HEK293 (cell line): ENCODE results near the gene CHST1.

Experiments used
- CTCF ChIA-PET: fragments of 350-600 bp; formaldehyde crosslinking; extraction: SDS; loops from one replicate; lab custom pipeline; 2021; ENCODE audit warnings: antibody characterized with exemption; lab: Yijun Ruan, JAX
- POLR2A ChIA-PET: fragments of 300-600 bp; formaldehyde crosslinking; extraction: SDS; loops from one replicate; lab custom pipeline; 2020; ENCODE audit warnings: antibody characterized with exemption, inconsistent platforms; lab: Yijun Ruan, JAX
- H3K27ac ChIP-seq: fragments of 200-500 bp; sonication (Bioruptor generic); 2 replicates; pipeline ENCODE4 v1.5.1; 2014; ENCODE audit warnings: low read depth, low read length, control low read depth, inconsistent platforms; ENCODE audit errors: extremely low read depth
- H3K36me3 ChIP-seq, 2 experiments: fragments of 200-500 bp in 1 of 2; sonication (Bioruptor generic) in 1 of 2; 1 replicate in 1 of 2; 2 replicates in 1 of 2; pipeline ENCODE4 v1.5.1; 2014 to 2017; ENCODE audit warnings: inconsistent platforms in 2 of 2, low read length in 2 of 2; ENCODE audit not compliant: control insufficient read depth in 2 of 2, insufficient read depth in 1 of 2
- H3K4me1 ChIP-seq: fragments of 200-500 bp; sonication (Bioruptor generic); 2 replicates; pipeline ENCODE4 v1.5.1; 2014; ENCODE audit warnings: mild to moderate bottlenecking, low read length, inconsistent platforms; ENCODE audit not compliant: control insufficient read depth, insufficient read depth
- H3K4me3 ChIP-seq: 2 replicates; pipeline ENCODE4 v1.5.1; 2011; ENCODE audit warnings: low read depth, mild to moderate bottlenecking, control low read depth, low read length, moderate library complexity
- H3K9me3 ChIP-seq: fragments of 200-500 bp; sonication (Bioruptor generic); 2 replicates; pipeline ENCODE4 v1.5.1; 2014; ENCODE audit warnings: low read depth, low read length, inconsistent platforms; ENCODE audit not compliant: control insufficient read depth, insufficient read depth
- ATF2 ChIP-seq: fragments of 450-650 bp; formaldehyde crosslinking; IDR thresholded peaks from 2 replicates; pipeline ENCODE4 v1.5.1; 2016; ENCODE audit warnings: missing biosample characterization, missing genetic modification characterization, low read depth
- GLI4 ChIP-seq: fragments of 450-650 bp; formaldehyde crosslinking; IDR thresholded peaks from 2 replicates; pipeline ENCODE4 v1.5.1; 2016; ENCODE audit warnings: missing biosample characterization, missing genetic modification characterization
- KLF7 ChIP-seq: fragments of 450-650 bp; formaldehyde crosslinking; IDR thresholded peaks from 2 replicates; pipeline ENCODE4 v1.5.1; 2016; ENCODE audit warnings: missing biosample characterization, missing genetic modification characterization, borderline replicate concordance
- TCF7L2 ChIP-seq: IDR thresholded peaks from 2 replicates; pipeline ENCODE4 v1.6.1; 2011; ENCODE audit warnings: low read depth, mild to moderate bottlenecking, inconsistent platforms, low read length, moderate library complexity, borderline replicate concordance
- TRIM28 ChIP-seq: IDR thresholded peaks from 2 replicates; pipeline ENCODE4 v1.6.1; 2011; ENCODE audit warnings: low read length, control low read depth, borderline replicate concordance
- ZNF146 ChIP-seq: fragments of 450-650 bp; formaldehyde crosslinking; IDR thresholded peaks from 2 replicates; pipeline ENCODE4 v1.5.1; 2016; ENCODE audit warnings: missing biosample characterization, missing genetic modification characterization
- ZNF398 ChIP-seq: fragments of 450-650 bp; formaldehyde crosslinking; IDR thresholded peaks from 2 replicates; pipeline ENCODE4 v1.5.1; 2017; ENCODE audit warnings: missing biosample characterization, missing genetic modification characterization
- ZNF404 ChIP-seq: fragments of 450-650 bp; formaldehyde crosslinking; IDR thresholded peaks from 2 replicates; pipeline ENCODE4 v1.5.1; 2017; ENCODE audit warnings: missing biosample characterization, missing genetic modification characterization
- ZNF48 ChIP-seq: fragments of 450-650 bp; formaldehyde crosslinking; IDR thresholded peaks from 2 replicates; pipeline ENCODE4 v1.5.1; 2016; ENCODE audit warnings: missing biosample characterization, missing genetic modification characterization
- ZNF560 ChIP-seq: fragments of 450-650 bp; formaldehyde crosslinking; IDR thresholded peaks from 2 replicates; pipeline ENCODE4 v1.5.1; 2017; ENCODE audit warnings: missing biosample characterization, missing genetic modification characterization, borderline replicate concordance
- ZNF654 ChIP-seq: fragments of 450-650 bp; formaldehyde crosslinking; IDR thresholded peaks from 2 replicates; pipeline ENCODE4 v1.5.1; 2016; ENCODE audit warnings: low read depth, missing biosample characterization, missing genetic modification characterization
- ZNF76 ChIP-seq: fragments of 450-650 bp; formaldehyde crosslinking; IDR thresholded peaks from 2 replicates; pipeline ENCODE4; 2016; ENCODE audit warnings: low read depth, missing biosample characterization, missing genetic modification characterization, borderline replicate concordance
- TF ChIP-seq, protein P1 (sequence below): fragments of 450-650 bp; formaldehyde crosslinking; IDR thresholded peaks from 2 replicates; pipeline ENCODE4 v1.5.1; 2016; ENCODE audit warnings: missing biosample characterization, missing genetic modification characterization
- TF ChIP-seq, protein P2 (sequence below): fragments of 450-650 bp; formaldehyde crosslinking; IDR thresholded peaks from 2 replicates; pipeline ENCODE4 v1.5.1; 2016; ENCODE audit warnings: missing biosample characterization, missing genetic modification characterization, borderline replicate concordance

The CHST1 gene

DNA sequence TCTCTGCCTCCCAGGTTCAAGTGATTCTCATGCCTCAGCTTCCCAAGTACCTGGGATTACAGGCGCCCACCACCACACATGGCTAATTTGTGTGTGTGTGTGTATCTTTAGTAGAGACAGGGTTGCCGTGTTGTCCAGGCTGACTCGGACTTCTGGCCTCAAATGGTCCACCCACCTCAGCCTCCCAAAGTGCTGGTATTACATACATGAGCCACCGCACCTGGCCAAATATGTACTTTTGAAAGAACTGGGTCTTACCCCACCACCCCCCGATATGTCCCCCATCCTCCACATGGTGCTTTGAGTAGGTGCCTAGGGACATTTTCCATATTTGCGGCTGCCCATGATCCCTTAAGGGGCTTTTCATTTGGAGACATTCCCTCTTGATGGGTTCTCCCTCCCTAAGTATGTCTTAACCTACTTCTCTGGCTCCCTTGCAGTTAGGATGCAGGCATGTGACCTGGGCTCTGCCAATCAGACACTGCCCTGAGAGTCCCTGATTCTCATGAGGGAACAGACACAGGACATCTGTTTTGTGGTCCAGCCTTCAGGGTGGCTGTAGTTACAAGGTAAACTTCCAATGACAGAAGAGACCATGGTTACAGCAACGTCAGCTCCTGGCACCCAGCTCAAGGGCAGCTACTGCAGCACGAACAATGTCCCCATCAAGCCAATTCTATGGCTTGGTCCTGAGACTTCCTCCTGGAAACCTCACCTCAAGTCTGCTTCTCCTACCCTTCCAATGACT lies 48.4 kb downstream of the CHST1 start:
- H3K9me3 ChIP-seq, result no peaks in the 10 kb centered on the region
- H3K4me3 ChIP-seq, result no peak overlapping the region
- no peaks in the 10 kb centered on the region for H3K4me1 ChIP-seq
- no peak overlapping the region for H3K27ac ChIP-seq
- ChIA-PET CTCF (interaction anchor here (1.0 kb wide), 1 partner anchor 155 kb away, joined by 3 read pairs; no protein-coding TSS in a partner anchor), POLR2A (no interaction called here)
- no peaks in the 10 kb centered on the region for H3K36me3 ChIP-seq
- TF ChIP-seq ZNF48 (tag by site-specific recombination) (no peak), ZNF76 (tag by site-specific recombination) (no peak), ZNF404 (tag by site-specific recombination) (no peak), GLI4 (tag by site-specific recombination) (no peak), ZNF654 (no peak)
- TF ChIP-seq, protein P1, sequence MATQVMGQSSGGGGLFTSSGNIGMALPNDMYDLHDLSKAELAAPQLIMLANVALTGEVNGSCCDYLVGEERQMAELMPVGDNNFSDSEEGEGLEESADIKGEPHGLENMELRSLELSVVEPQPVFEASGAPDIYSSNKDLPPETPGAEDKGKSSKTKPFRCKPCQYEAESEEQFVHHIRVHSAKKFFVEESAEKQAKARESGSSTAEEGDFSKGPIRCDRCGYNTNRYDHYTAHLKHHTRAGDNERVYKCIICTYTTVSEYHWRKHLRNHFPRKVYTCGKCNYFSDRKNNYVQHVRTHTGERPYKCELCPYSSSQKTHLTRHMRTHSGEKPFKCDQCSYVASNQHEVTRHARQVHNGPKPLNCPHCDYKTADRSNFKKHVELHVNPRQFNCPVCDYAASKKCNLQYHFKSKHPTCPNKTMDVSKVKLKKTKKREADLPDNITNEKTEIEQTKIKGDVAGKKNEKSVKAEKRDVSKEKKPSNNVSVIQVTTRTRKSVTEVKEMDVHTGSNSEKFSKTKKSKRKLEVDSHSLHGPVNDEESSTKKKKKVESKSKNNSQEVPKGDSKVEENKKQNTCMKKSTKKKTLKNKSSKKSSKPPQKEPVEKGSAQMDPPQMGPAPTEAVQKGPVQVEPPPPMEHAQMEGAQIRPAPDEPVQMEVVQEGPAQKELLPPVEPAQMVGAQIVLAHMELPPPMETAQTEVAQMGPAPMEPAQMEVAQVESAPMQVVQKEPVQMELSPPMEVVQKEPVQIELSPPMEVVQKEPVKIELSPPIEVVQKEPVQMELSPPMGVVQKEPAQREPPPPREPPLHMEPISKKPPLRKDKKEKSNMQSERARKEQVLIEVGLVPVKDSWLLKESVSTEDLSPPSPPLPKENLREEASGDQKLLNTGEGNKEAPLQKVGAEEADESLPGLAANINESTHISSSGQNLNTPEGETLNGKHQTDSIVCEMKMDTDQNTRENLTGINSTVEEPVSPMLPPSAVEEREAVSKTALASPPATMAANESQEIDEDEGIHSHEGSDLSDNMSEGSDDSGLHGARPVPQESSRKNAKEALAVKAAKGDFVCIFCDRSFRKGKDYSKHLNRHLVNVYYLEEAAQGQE (tag by site-specific recombination), result no peak

GRCh38 chr11:45615182-45615792 lies 50.1 kb downstream of the CHST1 start:
- Histone ChIP-seq H3K9me3 (no peaks in the 10 kb centered on the region), H3K4me3 (no peak overlapping the region), H3K4me1 (no peaks in the 10 kb centered on the region), H3K27ac (no peak overlapping the region)
- CTCF ChIA-PET, result interaction anchor here (0.8 kb wide), 1 partner anchor 239 kb away, joined by 4 read pairs; no protein-coding TSS in a partner anchor
- TF ChIP-seq TRIM28 (no peak), ATF2 (no peak), ZNF560 (no peak), ZNF398 (tag by site-specific recombination) (no peak), TCF7L2 (no peak), ZNF48 (tag by site-specific recombination) (no peak), ZNF146 (tag by site-specific recombination) (no peak), KLF7 (tag by site-specific recombination) (no peak)
- TF ChIP-seq, protein P2, sequence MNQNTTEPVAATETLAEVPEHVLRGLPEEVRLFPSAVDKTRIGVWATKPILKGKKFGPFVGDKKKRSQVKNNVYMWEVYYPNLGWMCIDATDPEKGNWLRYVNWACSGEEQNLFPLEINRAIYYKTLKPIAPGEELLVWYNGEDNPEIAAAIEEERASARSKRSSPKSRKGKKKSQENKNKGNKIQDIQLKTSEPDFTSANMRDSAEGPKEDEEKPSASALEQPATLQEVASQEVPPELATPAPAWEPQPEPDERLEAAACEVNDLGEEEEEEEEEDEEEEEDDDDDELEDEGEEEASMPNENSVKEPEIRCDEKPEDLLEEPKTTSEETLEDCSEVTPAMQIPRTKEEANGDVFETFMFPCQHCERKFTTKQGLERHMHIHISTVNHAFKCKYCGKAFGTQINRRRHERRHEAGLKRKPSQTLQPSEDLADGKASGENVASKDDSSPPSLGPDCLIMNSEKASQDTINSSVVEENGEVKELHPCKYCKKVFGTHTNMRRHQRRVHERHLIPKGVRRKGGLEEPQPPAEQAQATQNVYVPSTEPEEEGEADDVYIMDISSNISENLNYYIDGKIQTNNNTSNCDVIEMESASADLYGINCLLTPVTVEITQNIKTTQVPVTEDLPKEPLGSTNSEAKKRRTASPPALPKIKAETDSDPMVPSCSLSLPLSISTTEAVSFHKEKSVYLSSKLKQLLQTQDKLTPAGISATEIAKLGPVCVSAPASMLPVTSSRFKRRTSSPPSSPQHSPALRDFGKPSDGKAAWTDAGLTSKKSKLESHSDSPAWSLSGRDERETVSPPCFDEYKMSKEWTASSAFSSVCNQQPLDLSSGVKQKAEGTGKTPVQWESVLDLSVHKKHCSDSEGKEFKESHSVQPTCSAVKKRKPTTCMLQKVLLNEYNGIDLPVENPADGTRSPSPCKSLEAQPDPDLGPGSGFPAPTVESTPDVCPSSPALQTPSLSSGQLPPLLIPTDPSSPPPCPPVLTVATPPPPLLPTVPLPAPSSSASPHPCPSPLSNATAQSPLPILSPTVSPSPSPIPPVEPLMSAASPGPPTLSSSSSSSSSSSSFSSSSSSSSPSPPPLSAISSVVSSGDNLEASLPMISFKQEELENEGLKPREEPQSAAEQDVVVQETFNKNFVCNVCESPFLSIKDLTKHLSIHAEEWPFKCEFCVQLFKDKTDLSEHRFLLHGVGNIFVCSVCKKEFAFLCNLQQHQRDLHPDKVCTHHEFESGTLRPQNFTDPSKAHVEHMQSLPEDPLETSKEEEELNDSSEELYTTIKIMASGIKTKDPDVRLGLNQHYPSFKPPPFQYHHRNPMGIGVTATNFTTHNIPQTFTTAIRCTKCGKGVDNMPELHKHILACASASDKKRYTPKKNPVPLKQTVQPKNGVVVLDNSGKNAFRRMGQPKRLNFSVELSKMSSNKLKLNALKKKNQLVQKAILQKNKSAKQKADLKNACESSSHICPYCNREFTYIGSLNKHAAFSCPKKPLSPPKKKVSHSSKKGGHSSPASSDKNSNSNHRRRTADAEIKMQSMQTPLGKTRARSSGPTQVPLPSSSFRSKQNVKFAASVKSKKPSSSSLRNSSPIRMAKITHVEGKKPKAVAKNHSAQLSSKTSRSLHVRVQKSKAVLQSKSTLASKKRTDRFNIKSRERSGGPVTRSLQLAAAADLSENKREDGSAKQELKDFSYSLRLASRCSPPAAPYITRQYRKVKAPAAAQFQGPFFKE, result no peak
- TF ChIP-seq, protein P1 (tag by site-specific recombination), result no peak
- TF ChIP-seq, all 188 proteins: peak for 0
- POLR2A ChIA-PET, result no interaction called here
- H3K36me3 ChIP-seq, result no peaks in the 10 kb centered on the region
